Daoy (cell line): ENCODE measurements around the gene RIC3. TPM values are rescaled to one million over a fixed set of nuclear protein-coding genes. Genes with fewer than 3 reads are reported as not detected.

ENCODE experiments used
- DNase-seq: peaks from one replicate; pipeline ENCODE4 v3.0.0-alpha.2; 2015; ENCODE audit warnings: low read depth
- total RNA-seq: library from RNA; depleted of rRNA; stranded (reverse); fragments of >200 nt; shearing (Covaris generic); gene quantifications from 2 replicates; pipeline ENCODE4 v1.2.3, GENCODE V29; 2014

RIC3 gene
- total RNA-seq, 1 experiment from 2014 or later: 7.3 TPM

DNA sequence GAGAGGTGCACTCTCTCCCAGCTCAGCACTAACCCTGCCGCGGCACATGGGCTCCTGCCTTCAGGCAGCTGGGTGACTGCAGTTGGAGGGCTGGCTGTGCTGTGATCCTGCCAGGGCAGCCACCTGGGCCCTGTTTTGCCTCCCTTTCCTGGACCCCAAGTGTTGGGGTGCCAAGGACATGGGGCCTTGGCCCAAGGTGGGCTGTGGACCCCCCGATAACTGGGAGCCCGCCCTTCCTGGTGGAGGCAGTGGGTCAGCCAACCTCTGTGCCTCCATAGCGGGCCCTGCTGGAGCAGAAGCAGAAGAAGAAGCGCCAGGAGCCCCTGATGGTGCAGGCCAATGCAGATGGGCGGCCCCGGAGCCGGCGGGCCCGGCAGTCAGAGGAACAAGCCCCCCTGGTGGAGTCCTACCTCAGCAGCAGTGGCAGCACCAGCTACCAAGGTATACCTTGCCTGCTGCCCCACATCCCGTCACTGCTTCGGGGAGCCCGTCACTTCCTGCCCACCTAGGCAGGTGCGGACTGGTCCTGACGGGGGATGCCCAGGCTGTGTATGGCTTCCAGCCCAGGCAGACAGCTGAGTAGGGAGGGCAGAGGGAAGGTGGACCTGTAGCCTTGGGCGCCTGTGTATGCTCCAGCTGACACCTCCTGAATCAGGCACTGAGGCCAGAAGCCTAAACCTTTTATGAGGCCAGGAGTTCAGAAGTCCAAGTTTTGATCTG is 78.9 kb downstream of the RIC3 start:
- DNase-seq: no peak

DNA sequence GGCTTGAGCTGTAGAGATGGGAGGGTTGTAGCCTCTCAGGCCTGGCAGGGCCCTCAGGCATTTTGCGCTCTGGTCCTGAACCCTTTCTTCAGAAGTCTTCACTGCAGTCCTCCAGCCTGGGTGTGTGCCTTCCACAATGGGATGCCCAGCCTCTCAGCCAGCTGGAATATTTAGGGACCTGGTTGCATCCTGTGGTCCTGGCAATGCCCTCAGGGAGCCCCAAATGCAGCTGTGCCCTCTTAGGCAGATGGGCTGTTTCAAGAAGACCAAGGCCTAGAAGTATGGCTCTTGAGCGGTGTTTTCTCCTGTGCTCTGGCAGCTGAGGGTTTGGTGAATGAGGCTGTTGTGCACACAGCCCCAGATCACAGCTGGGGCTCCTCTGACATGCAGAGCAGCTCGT is 81.1 kb downstream of the RIC3 start:
- no peak for DNase-seq

DNA sequence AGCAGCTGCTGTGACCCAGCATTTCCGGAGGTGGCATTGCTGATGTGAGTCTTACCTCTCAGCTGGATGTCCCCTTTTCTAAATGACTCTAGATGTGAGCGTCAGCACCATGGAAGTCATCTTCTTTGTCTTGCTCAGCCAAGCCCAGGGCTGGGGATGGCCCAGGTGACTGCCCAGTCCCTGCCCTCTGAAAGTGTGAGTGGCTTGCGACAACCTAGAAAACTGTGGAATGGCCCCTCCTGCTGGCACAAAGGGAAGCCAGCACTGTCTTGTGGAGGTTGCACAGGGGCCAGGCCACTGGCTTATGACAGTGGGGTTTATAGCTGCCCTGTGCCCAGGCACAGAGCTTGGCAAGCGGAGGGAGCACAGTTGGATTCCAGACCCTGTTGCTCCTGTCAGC is 81.6 kb downstream of the RIC3 start:
- no peak for DNase-seq

DNA sequence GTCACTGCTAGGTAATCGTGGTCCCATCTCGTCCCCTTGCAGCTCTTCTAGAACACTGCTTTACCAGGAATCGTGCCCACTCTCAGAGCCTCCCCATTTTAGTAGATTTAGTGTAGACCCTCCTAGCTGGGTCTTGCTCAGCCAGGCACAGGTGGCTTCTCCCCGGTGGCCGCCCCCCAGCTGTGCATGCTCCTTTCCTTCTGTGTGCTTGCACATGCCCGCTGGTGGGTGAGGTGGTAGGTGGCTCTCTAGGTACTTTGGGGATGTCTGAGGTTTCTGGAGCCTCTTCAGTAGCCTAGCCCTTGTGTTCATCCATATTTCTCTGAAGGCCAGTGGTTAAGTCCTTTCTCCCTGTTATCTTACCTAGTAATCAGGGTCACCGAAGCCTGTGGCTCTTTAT is 82.3 kb downstream of the RIC3 start:
- DNase-seq: no peak

DNA sequence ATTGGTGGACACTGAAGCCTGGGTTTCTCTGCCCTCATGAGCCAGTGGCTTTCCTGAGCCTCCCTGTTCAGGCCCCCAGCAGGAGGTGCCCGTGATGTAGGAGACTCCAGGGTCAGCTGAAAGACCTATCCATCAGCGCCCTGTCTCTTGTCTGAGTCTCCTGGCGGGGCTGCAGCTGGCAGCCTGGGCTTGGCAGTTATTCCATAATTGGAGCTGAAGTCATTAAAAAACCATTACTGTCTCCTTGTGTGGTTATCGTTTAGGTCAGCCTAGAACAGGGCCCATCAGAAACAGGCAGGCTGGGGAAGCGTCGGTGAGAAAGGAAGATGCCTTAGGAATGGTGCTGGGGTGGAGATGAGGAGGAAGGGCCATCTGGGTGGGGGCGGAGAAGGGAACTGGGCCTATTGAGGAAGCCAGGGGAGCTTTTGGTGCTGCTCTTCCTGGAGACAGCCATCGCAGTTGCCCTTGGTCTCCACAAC is 82.8 kb downstream of the RIC3 start:
- peak; percentile 44 for DNase-seq

DNA sequence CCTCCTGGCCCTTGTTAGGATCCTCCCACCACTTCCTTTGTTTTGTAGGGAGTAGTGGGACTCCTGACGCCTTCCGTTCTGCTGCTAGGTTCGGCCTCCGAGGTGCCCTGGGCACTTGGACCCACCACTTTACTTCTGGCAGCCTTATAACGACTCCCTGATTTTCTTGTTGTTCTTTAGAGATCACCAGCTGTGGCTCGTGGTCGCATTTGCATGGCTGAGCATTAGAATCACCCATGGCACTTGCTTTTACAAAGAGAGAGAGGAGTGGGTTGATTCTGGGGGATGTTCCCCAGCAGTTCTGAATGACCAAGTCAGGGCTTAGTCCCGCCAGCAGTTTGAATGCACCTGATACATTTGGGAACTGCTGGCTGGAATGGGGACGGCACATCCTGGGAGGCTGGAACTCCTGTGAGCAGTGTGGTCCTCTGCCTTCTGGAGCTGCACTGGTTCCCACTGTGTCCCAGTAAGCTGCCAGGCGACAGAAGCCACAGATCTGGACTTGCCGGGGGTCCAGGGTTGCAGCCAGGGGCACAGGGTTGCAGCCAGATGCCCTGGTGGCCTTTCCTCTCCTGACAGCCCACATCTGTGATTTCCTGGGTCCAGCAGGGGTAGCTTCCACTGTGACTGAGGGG is 83.7 kb downstream of the RIC3 start:
- DNase-seq: no peak

DNA sequence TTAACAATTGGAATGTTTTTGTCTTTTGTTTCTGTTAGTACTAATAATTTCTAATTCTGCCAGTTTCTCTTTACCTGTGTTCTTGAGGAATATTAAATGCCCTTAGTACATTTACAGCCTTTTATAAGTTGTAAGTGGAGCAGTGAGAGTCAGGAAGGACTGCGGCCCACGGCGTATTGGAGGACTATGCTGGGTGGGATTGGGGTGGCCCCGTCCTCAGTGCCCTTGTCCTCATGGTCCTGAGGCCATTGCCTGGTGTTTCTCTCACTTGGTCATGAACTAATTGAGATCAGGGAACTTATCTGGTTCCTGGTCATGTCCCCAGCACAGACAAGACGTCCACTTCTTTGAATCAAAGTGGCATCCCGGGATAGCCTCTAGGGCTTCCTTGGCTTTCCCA is 84.5 kb downstream of the RIC3 start:
- no peak for DNase-seq

DNA sequence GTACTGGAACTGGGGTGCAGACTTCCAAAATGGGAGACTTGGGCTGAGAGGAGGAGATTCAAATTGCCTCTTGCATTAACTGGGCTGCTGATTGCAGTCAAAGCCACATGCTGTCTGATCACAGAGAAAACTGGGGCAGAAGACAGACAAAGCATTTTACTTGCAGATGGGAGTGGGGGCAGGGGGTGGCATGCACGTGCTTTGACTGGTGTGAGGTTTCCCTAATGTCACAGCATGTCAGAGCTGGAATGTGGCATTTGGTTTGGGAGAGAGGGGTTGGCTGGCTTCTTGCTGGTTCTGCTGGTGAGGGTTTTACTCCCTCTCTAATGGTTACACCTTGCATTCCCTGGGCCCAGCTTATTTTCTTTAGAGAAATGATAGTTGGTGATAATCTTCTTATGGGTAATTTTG is 84.9 kb downstream of the RIC3 start:
- DNase-seq: no peak

DNA sequence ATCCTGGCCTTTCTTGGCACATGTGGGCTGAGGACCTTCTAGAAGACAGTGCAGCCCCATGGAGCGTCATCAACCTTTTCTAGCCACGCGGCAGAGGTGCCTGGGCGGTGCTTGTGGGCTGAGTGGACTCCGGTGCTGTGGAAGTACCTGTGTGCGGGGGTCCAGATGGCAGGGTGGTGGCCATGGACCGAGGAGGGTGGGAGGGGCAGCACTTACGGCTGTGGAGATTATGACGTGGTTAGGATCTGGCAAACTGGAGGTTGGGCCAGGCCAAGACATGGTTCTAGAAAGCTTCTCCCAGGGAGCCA is 85.8 kb downstream of the RIC3 start:
- DNase-seq: no peak

DNA sequence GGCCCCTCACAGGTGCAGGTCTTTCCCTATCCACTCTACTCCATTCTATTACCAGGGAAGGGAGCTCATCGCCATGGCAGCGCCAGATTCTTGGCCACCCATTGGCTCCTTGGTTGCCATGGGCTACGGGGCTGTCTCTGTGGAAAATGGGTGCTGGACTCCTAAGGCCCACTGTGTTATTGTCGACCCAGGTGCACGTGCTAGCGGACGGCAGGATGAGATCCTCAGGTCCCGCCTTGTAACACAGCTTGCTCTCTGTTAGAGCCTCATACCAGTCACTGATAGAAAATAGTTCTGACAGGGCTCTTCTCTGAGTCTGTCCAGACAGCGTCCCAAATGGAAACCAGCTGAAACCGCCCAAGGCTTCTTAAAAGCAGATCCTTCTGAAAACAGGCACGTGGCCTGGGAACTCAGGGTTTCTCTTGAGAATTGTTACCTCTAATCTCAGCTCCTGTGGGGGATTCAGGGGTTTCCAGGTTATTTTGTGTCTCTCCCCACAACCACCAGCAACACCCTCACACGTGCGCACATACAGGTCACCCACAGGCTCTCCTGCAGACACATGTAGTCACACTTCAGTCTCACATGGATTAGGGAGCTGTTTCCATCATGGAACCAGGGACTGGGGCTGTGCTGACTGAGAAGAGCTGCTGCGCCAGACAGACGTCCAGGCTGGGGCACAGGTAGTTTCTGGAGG is 86.3 kb downstream of the RIC3 start:
- no peak for DNase-seq

DNA sequence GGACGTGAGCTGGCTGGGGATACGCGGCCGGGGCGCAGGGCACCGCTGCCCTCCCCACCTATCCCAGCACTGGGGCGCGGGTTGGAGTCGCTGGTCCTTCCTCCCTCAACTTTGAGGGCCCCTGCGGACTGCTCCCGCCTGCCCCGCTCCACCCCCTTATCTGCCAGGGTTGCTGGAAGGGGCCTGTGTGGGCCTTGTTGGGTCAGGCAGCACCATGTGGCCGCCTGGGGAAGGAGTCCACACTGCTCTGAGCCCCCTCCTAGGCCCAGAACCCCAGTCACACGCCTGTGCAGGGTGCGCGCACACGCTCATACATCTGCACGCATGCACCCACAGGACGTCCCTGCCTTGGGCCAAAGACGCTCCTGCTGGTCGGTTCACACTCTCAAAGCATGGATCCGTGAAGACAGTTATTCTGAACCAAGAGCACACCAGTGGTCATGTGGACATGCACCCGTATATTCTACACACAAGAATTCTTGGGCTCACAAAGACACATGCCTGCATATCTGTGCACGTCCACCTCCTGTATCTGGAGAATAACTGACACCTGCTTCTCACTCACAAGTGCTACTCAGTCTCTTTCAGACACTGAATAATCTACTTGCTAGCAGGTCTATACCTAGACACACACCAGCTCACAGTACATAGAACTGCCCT is 87.1 kb downstream of the RIC3 start:
- DNase-seq: no peak

DNA sequence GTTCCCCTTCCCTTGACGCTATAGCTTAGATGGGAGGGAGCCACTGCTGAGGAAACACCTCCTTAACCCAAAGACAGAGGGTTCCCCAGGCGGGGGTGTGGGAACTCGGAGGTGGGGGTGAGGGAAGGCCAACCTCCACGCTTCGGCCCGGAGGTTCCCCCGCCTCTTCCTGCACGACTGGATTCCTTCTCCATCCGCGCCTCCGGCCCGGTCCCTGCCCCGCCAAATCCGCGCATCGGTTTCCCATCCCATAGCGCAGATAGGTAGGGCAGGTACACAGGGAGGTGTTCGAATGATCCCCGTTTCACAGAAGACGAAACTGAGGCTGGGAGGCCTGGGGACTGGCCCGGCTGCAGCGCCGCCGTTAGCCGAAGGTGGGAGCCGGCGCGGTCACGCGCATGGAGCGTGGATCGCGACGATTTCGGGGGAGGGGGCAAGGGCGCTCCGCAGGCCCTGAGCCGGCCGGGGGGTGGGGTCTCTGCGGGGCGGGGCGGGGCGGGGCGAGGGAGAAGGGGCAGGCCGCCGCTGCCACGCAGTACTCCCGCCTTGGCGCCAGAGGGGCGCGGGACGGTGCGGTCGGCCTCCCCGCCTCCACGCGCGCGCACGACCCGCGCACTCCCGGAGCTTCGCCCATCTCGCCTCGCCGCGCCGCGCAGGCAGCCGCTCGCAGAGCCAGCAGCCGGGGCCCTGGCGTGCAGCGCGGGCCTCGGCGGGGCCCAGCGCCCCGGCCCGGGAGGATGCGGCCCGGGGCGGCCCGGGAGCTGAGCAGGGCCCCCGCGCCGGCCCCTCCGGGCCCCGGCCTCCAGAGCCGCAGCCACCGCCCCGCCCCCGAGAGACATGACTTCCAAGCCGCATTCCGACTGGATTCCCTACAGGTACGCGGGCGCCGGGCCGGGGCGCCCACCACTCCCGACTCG is 87.9 kb downstream of the RIC3 start, which contains the start of gene TUB:
TSS of gene TUB (plus strand) at position 538 of the 917 bp plus-strand sequence. CDS start at position 838, 300 bp downstream.
- DNase-seq: peak; percentile 20

DNA sequence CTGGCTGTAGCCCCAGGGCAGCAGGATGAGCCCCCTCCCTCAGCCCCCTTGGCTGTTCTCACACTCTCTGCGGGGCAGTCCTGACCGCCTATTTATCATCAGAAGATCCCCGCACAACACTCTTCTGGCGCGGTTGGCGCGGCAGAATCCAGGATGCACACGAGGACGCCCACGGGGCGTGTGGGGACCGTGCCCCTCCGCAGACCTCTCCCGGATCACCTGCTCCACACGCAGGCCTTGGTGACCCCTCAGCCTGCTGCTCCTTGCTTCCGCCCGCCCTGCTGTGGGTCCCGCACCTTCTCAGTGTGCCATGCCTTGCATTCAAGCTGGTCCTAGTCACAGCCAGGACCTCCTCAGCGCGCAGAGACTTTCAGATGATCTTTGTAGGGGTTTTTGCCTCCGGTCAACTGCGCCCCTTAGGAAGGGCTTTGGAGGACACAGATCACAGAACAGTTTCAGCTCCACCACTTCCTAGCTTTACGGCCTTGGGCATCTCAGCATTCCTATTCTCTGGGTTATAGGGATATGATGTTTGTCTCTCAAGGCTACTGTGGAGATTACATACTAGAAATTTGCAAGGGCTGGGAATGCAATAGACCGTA is 88.7 kb downstream of the RIC3 start:
- DNase-seq: no peak

DNA sequence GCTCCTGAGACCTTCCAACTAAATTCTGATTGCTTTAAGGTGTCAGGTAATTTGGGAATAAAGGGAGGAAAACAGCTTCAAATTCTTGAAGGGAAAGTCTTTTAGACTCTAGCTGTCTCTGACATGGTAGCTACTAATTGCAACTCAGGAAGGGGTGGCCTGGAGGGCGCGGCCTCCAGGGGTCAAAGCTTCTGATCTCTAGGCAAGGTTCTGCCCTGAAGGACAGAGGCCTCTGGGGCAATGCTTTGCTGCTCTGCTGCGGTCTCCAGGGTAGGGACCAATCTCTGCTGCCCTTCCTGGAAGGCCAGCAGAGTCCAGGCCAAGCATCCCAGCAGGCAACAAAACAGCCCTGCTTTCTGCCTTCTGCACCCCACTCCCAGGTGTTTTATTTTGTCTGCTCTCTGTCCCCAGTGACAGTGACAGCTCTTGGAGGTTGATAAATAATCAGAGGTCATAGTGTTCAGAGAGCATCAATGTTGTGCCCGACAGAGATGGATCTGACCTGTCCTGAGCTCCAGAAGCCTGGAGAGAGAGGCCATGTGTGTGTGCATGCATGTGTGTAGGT is 89.6 kb downstream of the RIC3 start:
- no peak for DNase-seq

DNA sequence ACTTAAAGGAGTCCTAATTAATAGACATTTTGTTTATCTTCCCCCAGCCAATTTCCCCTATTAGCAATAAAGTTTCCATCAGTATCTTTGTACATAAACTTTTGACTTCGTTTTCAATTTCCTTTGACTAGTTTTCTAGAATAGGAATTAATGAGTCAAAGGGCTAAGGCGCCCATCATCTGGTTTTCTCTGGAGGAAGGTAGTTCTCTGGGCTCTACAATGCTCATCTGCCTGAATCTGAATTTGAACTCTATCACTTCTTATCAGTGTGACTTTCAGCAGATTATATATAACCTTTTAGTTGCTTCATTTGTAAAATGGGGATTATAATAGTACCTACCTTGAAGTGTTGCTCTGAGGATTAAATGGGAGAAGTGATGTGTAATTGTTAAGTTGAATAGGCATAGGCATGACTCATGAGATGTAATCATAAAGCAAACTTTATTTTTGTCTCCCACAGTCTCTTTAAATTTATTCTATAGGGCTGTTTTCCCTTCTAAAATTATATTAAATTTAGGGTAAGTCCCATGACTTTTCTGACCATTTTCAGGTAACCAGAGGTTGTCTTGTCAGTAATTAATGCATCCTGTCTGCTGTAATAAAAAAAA is 93.6 kb downstream of the RIC3 start:
- DNase-seq: no peak

DNA sequence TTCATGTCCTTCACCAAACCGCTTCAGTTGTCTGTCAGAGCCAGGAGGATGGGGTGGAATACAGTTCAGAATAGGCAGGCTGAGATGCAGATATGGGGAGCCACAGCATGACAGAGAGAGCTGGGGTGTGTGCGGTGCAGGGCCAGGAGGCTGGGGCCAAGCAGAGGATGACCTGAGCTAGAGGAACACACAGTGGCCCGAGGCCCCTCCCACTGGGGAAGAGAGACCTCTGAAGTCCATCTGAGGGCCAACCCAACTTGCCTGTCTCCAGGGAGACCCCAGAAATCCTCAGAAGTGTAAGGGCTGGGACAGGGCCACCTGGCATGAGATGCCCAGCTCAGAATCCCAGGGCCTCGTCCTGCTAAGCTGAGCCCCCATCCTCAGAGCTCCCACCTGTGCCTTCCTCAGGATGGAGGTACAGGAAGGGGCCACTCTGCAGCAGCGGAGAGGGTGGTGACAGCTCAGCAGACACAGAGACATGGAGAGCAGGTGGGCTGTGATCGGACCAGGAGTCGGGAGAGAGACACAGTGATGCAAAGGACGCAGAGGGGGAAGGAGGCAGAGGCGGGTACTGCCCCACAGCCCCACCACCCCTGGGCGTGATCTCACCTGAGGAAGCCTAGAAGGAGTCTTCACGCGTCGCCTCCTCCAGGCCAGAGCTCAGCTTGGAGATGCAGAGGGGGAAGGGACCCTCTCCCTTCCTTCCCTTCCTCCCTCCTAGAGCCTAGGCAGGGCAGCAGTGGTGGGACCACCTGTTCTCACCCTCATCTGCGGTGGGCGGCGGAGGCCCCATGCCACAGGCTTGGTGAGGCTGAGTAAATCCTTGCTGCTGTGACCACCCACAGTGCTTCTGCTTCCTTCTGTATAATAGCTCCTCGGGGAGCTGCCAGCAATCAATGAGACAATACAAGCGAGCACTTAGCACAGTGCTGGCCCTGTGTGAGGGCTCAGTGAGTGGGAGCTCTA is 96.9 kb downstream of the RIC3 start:
- DNase-seq: no peak

DNA sequence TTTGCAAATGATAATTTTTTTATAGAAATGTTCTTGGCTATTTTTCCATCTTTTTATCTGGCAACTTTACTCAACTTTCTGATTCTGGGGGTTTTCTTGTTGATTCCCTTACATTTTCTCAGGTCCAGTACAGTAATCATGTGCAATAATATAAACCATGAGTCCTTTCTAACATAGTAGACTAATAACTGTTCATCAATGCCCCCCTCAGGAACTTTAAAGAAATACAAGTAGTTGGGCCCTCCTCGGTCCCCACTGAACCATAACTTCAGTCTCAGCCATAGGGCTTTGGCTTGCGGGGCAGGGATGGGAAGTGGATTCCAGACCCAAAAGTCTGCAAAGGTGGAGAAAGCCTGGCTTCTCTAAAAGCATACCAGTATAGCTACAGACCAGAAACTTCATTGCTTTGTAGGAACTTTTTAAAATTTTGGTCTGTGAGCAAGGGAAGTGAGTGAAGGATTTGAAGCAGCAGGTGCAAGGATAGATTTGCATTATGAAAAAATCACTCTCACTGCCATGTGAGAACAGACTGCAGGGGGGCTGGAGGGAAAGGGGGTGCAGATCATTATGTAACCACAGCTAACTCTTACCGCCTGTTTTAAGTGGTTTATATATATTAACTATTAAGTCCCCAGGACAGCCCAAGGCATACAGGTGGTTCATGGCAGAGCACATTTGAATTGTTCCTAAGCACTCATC is 98.3 kb downstream of the RIC3 start:
- no peak for DNase-seq

DNA sequence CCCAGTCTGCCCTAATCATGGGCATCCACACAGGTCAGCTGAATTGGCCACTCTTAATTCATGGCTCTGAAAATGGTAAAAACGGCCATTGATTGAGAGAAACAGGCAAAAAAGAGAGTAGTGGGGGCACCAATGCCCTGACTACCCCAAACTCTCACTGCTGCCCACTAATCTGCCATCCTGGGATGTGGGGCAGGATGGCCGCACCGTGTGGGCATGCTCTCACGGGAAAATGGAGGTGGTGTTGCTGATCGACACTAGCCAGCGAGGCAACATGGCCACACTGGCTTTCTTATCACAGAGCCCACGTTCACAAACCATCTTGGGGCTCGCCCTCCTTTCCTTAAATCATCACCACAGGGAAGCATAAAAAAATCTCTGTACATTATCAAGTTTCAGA is 99.1 kb downstream of the RIC3 start:
- DNase-seq: no peak
